OCI-LY1 (cell line): Measurements from ENCODE around the gene RPS6KA2.

Experiments
- H2AFZ ChIP-seq: fragments of 200-600 bp; sonication (generic), shearing (Covaris generic); 2 replicates; pipeline ENCODE4 v1.6.0; 2014; ENCODE audit warnings: antibody characterized with exemption, mild to moderate bottlenecking, low read length
- H3F3A ChIP-seq: fragments of 200-600 bp; sonication (generic), shearing (Covaris generic); 2 replicates; pipeline ENCODE4 v1.6.0; 2014; ENCODE audit warnings: mild to moderate bottlenecking, antibody characterized with exemption, low read length, moderate library complexity; ENCODE audit not compliant: insufficient read depth
- H3K27ac ChIP-seq: fragments of 200-600 bp; sonication (generic); 2 replicates; pipeline ENCODE4 v1.5.1; 2014; ENCODE audit warnings: low read length, mixed run types, mild to moderate bottlenecking, low read depth; ENCODE audit not compliant: poor library complexity, severe bottlenecking
- H3K27me3 ChIP-seq: fragments of 200-600 bp; sonication (generic); 2 replicates; pipeline ENCODE4 v1.6.0; 2014; ENCODE audit warnings: antibody characterized with exemption, mild to moderate bottlenecking, low read length, moderate library complexity; ENCODE audit not compliant: insufficient read depth
- H3K36me3 ChIP-seq: fragments of 200-600 bp; sonication (generic); 2 replicates; pipeline ENCODE4 v1.6.1; 2014; ENCODE audit warnings: mild to moderate bottlenecking, antibody characterized with exemption, low read length, moderate library complexity, mixed read lengths; ENCODE audit not compliant: insufficient read depth
- H3K4me1 ChIP-seq: fragments of 200-600 bp; sonication (generic); 2 replicates; pipeline ENCODE4 v1.5.1; 2014; ENCODE audit warnings: mild to moderate bottlenecking, low read length, moderate library complexity; ENCODE audit not compliant: insufficient read depth, severe bottlenecking
- H3K4me2 ChIP-seq: fragments of 200-600 bp; sonication (generic), shearing (Covaris generic); 2 replicates; pipeline ENCODE4 v1.6.1; 2014; ENCODE audit warnings: low read length
- H3K4me3 ChIP-seq: fragments of 200-600 bp; sonication (generic); 2 replicates; pipeline ENCODE4 v1.5.1; 2014; ENCODE audit warnings: low read length, low read depth, mild to moderate bottlenecking, mixed read lengths; ENCODE audit not compliant: poor library complexity, severe bottlenecking
- H3K79me2 ChIP-seq: fragments of 200-600 bp; shearing (Covaris generic); 2 replicates; pipeline ENCODE4 v1.6.1; 2016; ENCODE audit warnings: mixed run types, low read length, mixed read lengths; ENCODE audit not compliant: insufficient read depth
- H3K9ac ChIP-seq: fragments of 200-600 bp; sonication (generic), shearing (Covaris generic); 2 replicates; pipeline ENCODE4 v1.6.1; 2014; ENCODE audit warnings: mild to moderate bottlenecking, low read length, mixed read lengths
- H3K9me2 ChIP-seq: fragments of 200-600 bp; sonication (generic), shearing (Covaris generic); 2 replicates; pipeline ENCODE4 v1.6.1; 2014; ENCODE audit warnings: low read depth, mild to moderate bottlenecking, low read length, mixed read lengths
- H3K9me3 ChIP-seq: fragments of 200-600 bp; shearing (Covaris generic); 2 replicates; pipeline ENCODE4 v1.6.1; 2014; ENCODE audit warnings: low read length, mixed read lengths
- H4K20me1 ChIP-seq: fragments of 200-600 bp; sonication (generic), shearing (Covaris generic); 2 replicates; pipeline ENCODE4 v1.6.0; 2016; ENCODE audit warnings: mild to moderate bottlenecking, low read length; ENCODE audit not compliant: insufficient read depth
- EZH2 ChIP-seq: fragments of 200-600 bp; sonication (generic), shearing (Covaris generic); IDR thresholded peaks from 2 replicates; pipeline ENCODE4 v1.8.0; 2017; ENCODE audit warnings: borderline replicate concordance, mixed run types, mild to moderate bottlenecking, antibody characterized with exemption, low read length, moderate library complexity, mixed read lengths
- TF ChIP-seq, protein P1 (sequence below): fragments of 200-600 bp; sonication (generic), shearing (Covaris generic); IDR thresholded peaks from 2 replicates; pipeline ENCODE4 v1.5.1; 2017; ENCODE audit warnings: mild to moderate bottlenecking, antibody characterized with exemption, low read length, moderate library complexity, mixed read lengths

Gene RPS6KA2

DNA sequence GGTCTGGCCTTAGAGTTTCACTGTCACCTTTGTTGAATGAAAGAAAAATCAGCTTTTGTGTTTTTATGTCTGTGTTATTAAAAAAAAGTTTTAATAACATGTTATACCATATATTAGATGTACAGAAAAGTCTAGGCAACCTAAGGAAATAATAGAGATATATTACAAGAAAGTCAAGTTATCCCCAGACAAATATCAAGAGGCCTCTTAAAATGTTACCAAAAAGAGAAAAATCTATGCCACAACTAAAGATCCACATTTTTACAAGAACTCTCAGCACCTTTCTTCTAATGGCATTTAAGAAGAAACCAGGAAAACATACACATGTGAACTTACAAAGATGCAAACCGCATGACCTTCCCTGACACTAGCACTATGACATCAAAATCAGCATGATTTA lies 67.4 kb downstream of the RPS6KA2 start:
- H3K36me3 ChIP-seq: no peaks in the 10 kb centered on the region
- no peaks in the 10 kb centered on the region for H3K27me3 ChIP-seq
- TF ChIP-seq, protein P1, sequence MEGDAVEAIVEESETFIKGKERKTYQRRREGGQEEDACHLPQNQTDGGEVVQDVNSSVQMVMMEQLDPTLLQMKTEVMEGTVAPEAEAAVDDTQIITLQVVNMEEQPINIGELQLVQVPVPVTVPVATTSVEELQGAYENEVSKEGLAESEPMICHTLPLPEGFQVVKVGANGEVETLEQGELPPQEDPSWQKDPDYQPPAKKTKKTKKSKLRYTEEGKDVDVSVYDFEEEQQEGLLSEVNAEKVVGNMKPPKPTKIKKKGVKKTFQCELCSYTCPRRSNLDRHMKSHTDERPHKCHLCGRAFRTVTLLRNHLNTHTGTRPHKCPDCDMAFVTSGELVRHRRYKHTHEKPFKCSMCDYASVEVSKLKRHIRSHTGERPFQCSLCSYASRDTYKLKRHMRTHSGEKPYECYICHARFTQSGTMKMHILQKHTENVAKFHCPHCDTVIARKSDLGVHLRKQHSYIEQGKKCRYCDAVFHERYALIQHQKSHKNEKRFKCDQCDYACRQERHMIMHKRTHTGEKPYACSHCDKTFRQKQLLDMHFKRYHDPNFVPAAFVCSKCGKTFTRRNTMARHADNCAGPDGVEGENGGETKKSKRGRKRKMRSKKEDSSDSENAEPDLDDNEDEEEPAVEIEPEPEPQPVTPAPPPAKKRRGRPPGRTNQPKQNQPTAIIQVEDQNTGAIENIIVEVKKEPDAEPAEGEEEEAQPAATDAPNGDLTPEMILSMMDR: no peak
- no peak for TF ChIP-seq EZH2
- H3K9me2 ChIP-seq: no peaks in the 10 kb centered on the region
- H3K4me3 ChIP-seq: no peak overlapping the region
- no peak overlapping the region for H3K9ac ChIP-seq
- no peak overlapping the region for H3K27ac ChIP-seq
- no peak overlapping the region for H3K4me2 ChIP-seq
- no peak overlapping the region for H2AFZ ChIP-seq
- no peaks in the 10 kb centered on the region for H3F3A ChIP-seq
- H4K20me1 ChIP-seq: no peaks in the 10 kb centered on the region
- H3K79me2 ChIP-seq: no peaks in the 10 kb centered on the region
- no peaks in the 10 kb centered on the region for H3K9me3 ChIP-seq
- H3K4me1 ChIP-seq: no peaks in the 10 kb centered on the region

DNA sequence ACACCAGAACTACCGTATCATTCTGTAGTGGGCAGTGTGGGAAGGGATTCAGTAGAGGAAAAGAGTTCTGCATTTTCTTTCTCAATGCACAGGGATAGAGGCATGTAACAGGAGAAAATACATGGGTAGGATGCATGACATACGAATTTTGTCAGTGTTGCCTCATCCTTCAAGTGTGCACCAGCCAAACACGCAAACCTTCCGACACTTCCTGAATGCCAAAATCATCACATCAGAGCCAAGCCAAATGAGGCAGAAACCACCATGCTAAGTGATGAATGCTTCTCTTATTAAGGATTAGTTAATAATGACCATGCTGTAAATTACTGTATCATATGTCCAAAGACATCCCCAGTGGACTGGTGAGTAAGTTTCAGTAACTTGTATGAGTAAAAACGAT lies 67.8 kb downstream of the RPS6KA2 start:
- Histone ChIP-seq H3F3A (no peaks in the 10 kb centered on the region), H3K9ac (no peak overlapping the region)

DNA sequence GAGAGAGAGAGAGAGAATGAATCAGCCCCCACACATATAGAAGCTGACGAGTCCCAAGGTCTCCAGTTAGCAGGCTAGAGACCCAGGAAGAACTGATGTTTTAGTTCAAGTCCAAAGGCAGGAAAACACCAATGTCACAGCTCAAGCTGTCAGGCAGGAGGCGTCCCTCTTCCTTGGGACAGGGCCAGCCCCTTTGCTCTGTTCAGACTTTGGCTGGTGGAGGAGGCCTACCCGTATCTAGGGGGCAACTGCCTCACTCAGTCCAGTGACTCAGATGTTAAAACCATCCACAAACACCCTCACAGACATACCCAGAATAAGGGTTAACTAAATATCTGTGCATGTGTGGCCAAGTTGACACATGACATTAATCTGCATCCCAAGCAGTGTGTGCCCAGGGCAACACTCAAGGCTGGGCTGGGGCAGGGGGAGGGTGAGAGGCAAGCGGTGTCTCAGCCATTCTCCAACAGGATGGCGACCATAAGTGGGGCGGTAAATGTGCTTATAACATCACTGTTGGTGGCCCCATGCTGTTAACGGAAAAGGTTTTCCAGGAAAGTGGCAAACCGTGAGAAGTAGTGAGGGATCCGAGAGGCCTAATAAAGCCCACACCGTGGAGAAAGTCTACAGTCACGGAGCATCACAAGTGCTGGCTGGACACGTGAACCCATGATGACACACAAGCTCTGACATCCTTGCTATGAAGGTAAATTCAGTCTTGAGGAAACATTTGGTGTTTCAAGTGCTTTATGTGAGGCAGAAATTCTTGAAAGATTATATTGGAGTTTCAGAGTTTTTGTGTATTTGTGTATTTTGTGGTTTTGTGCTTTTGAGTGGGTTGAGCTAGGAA lies 68.7 kb downstream of the RPS6KA2 start:
- Histone ChIP-seq H3K9ac (no peak overlapping the region), H3K4me2 (no peak overlapping the region), H3F3A (no peaks in the 10 kb centered on the region), H3K4me3 (no peak overlapping the region), H3K4me1 (no peaks in the 10 kb centered on the region), H3K27me3 (no peaks in the 10 kb centered on the region), H3K9me2 (no peaks in the 10 kb centered on the region), H4K20me1 (no peaks in the 10 kb centered on the region), H2AFZ (no peak overlapping the region), H3K9me3 (no peaks in the 10 kb centered on the region), H3K27ac (no peak overlapping the region), H3K79me2 (no peaks in the 10 kb centered on the region), H3K36me3 (no peaks in the 10 kb centered on the region)
- no peak for TF ChIP-seq EZH2
- TF ChIP-seq, protein P1: no peak

More for the DNA sequence above, 67.8 kb downstream of the RPS6KA2 start:
- H3K36me3 ChIP-seq: no peaks in the 10 kb centered on the region
- no peaks in the 10 kb centered on the region for H3K4me1 ChIP-seq
- H3K27me3 ChIP-seq: no peaks in the 10 kb centered on the region
- H3K4me2 ChIP-seq: no peak overlapping the region
- no peaks in the 10 kb centered on the region for H3K9me2 ChIP-seq
- no peak overlapping the region for H3K27ac ChIP-seq
- H3K79me2 ChIP-seq: no peaks in the 10 kb centered on the region
- no peak overlapping the region for H3K4me3 ChIP-seq
- no peaks in the 10 kb centered on the region for H3K9me3 ChIP-seq
- TF ChIP-seq, protein P1: no peak
- TF ChIP-seq EZH2: no peak
- no peaks in the 10 kb centered on the region for H4K20me1 ChIP-seq
- no peak overlapping the region for H2AFZ ChIP-seq
